Measurements from ENCODE around the gene PYCARD.
"Not testable (repeated sequence)": the region's sequence is repeated elsewhere in the genome, so short reads cannot be mapped to it uniquely, and the experiment has no call there.

The PYCARD gene

GRCh38 chr16:31196324-31197088 lies 6.1 kb downstream of the PYCARD start:
- no peak overlapping the region for H3K4me3 ChIP-seq (ENCODE audit: low read depth, low read length)
- no peak for TF ChIP-seq CTCF (IDR thresholded peaks at IDR 0.05; ENCODE audit: low read depth, low read length, missing control alignments)
- no peak for DNase-seq (ENCODE audit: low read depth)
- in situ Hi-C loops (cut with HindIII; ENCODE audit: low sequenced_read_pairs) = loop anchor here (10.0 kb wide), 1 partner anchor 258 kb away; the partner anchor contains the start of gene ARMC5

- not testable (repeated sequence) for DNase-seq (ENCODE audit: low read depth); H3K4me3 ChIP-seq (ENCODE audit: low read depth, low read length)
- in situ Hi-C loops (cut with HindIII; ENCODE audit: low sequenced_read_pairs) = loop anchor here (10.0 kb wide), 1 partner anchor 259 kb away; the partner anchor contains the start of gene ARMC5
These were observed 6.7 kb downstream of the PYCARD start for GRCh38 chr16:31195861-31196260.

- in situ Hi-C loops (cut with HindIII; ENCODE audit: low sequenced_read_pairs) = loop anchor here (10.0 kb wide), 1 partner anchor 260 kb away; the partner anchor contains the start of gene ARMC5
- no peak for DNase-seq (ENCODE audit: low read depth)
- no peak for TF ChIP-seq CTCF (IDR thresholded peaks at IDR 0.05; ENCODE audit: low read depth, low read length, missing control alignments)
- H3K4me3 ChIP-seq (ENCODE audit: low read depth, low read length) = no peak overlapping the region
These were observed 7.7 kb downstream of the PYCARD start for GRCh38 chr16:31194898-31195297.

- DNase-seq (ENCODE audit: low read depth) = no peak
- in situ Hi-C loops (cut with HindIII; ENCODE audit: low sequenced_read_pairs) = loop anchor here (10.0 kb wide), 1 partner anchor 261 kb away; the partner anchor contains the start of gene ARMC5
- H3K4me3 ChIP-seq (ENCODE audit: low read depth, low read length) = no peak overlapping the region
- TF ChIP-seq CTCF (IDR thresholded peaks at IDR 0.05; ENCODE audit: low read depth, low read length, missing control alignments) = no peak
These were observed 8.7 kb downstream of the PYCARD start for GRCh38 chr16:31193874-31194273.

GRCh38 chr16:31192856-31193642 lies 9.5 kb downstream of the PYCARD start:
- no peak overlapping the region for H3K4me3 ChIP-seq (ENCODE audit: low read depth, low read length)
- DNase-seq (ENCODE audit: low read depth) = no peak
- in situ Hi-C loops (cut with HindIII; ENCODE audit: low sequenced_read_pairs) = loop anchor here (10.0 kb wide), 1 partner anchor 262 kb away; the partner anchor contains the start of gene ARMC5
- no peak for TF ChIP-seq CTCF (IDR thresholded peaks at IDR 0.05; ENCODE audit: low read depth, low read length, missing control alignments)

GRCh38 chr16:31191697-31192428 lies 10.7 kb downstream of the PYCARD start:
- no peak overlapping the region for H3K4me3 ChIP-seq (ENCODE audit: low read depth, low read length)
- DNase-seq (ENCODE audit: low read depth) = no peak
- in situ Hi-C loops (cut with HindIII; ENCODE audit: low sequenced_read_pairs) = loop anchor here (10.0 kb wide), 1 partner anchor 263 kb away; the partner anchor contains the start of gene ARMC5
- TF ChIP-seq CTCF (IDR thresholded peaks at IDR 0.05; ENCODE audit: low read depth, low read length, missing control alignments) = no peak

All from astrocyte of the cerebellum (primary cell).